Stomach (tissue), 9 donors: ENCODE results near the gene HHLA2. TPM values are rescaled to one million over a fixed set of nuclear protein-coding genes. Genes with fewer than 3 reads are reported as not detected.

Source experiments
- DNase-seq, 2 donors: peaks; one replicate each; pipeline versions ENCODE4 v3.0.0 to v3.0.0-alpha.2; 2013 to 2019
- H3K27ac ChIP-seq, 5 donors: fragments of 200-600 bp in 4 of 5; sonication (generic) in 4 of 5; one replicate each; pipeline ENCODE4 v1.5.1; 2013 to 2019; ENCODE audit warnings: mild to moderate bottlenecking in 1 of 5, moderate library complexity in 1 of 5
- H3K27me3 ChIP-seq, 3 donors: fragments of 200-600 bp; sonication (generic); one replicate each; pipeline ENCODE4 v1.5.1; 2017 to 2019; ENCODE audit warnings: mixed run types in 1 of 3
- H3K36me3 ChIP-seq, 4 donors: fragments of 200-600 bp; sonication (generic); 1 replicate in 3 of 4; 2 replicates in 1 of 4; pipeline ENCODE4 v1.5.1; 2016 to 2019
- H3K4me1 ChIP-seq, 4 donors: fragments of 200-600 bp; sonication (generic); one replicate each; pipeline ENCODE4 v1.5.1; 2016 to 2019
- H3K4me3 ChIP-seq, 4 donors: fragments of 200-600 bp; sonication (generic) in 3 of 4; one replicate each; pipeline ENCODE4 v1.5.1; 2016 to 2019; ENCODE audit warnings: mild to moderate bottlenecking in 1 of 4
- H3K9me3 ChIP-seq, 4 donors: fragments of 200-600 bp; sonication (generic); one replicate each; pipeline ENCODE4 v1.5.1; 2016 to 2019
- CTCF ChIP-seq, 7 experiments: fragments of 450-650 bp in 4 of 7; fragments of 200-600 bp in 3 of 7; sonication (generic) in 3 of 7; IDR thresholded peaks; one replicate each; pipeline ENCODE4 v1.5.1; 2016 to 2019; ENCODE audit warnings: antibody characterized with exemption in 7 of 7, control low read depth in 2 of 7, mild to moderate bottlenecking in 1 of 7
- EP300 ChIP-seq: sonication (generic); formaldehyde crosslinking; IDR thresholded peaks from one replicate; pipeline ENCODE4 v1.6.1; 2017; ENCODE audit warnings: antibody characterized with exemption
- POLR2A ChIP-seq, 4 donors: fragments of 450-650 bp; IDR thresholded peaks; one replicate each; pipeline ENCODE4 v1.6.1; 2016; ENCODE audit warnings: antibody characterized with exemption in 4 of 4, control low read depth in 2 of 4, mild to moderate bottlenecking in 1 of 4, moderate library complexity in 1 of 4
- POLR2AphosphoS5 ChIP-seq, 3 donors: sonication (generic); formaldehyde crosslinking; IDR thresholded peaks; one replicate each; pipeline ENCODE4 v1.6.1; 2016; ENCODE audit warnings: antibody characterized with exemption in 3 of 3
- WGBS, 5 donors: extraction: QIAGEN DNeasy Blood & Tissue Kit in 3 of 5; methylation state at CpG; one replicate each; pipeline versions ENCODE4 v1.1.5 to v1.1.7; 2013 to 2018; 5-methylcytosine and 5-hydroxymethylcytosine counted together
- intact Hi-C: fragments of 100-400 bp; cut with DNase I; formaldehyde crosslinking; loops from one replicate; pipeline ENCODE4 v1.15.1; 2023; ENCODE audit warnings: low total_unique reads
- polyA plus RNA-seq, 3 donors: library from polyadenylated mRNA; stranded (reverse); fragments of 200-250 nt; gene quantifications; one replicate each; pipeline ENCODE4 v1.2.3, GENCODE V29; 2013
- total RNA-seq, 5 donors: library from RNA; depleted of rRNA; stranded (reverse); fragments of >200 nt; gene quantifications; one replicate each; pipeline versions ENCODE4 v1.1.0 to v1.2.3, GENCODE V29; 2014 to 2016
- donor health status: healthy with polysubstance abuse.
- donor health status: Bipolar disorder and iron deficiency.
- donor health status: healthy.

Gene HHLA2
- total and polyA plus RNA-seq, 8 donors: 0.23 to 18.8 (median 2.7) TPM; not detected in 1

DNA sequence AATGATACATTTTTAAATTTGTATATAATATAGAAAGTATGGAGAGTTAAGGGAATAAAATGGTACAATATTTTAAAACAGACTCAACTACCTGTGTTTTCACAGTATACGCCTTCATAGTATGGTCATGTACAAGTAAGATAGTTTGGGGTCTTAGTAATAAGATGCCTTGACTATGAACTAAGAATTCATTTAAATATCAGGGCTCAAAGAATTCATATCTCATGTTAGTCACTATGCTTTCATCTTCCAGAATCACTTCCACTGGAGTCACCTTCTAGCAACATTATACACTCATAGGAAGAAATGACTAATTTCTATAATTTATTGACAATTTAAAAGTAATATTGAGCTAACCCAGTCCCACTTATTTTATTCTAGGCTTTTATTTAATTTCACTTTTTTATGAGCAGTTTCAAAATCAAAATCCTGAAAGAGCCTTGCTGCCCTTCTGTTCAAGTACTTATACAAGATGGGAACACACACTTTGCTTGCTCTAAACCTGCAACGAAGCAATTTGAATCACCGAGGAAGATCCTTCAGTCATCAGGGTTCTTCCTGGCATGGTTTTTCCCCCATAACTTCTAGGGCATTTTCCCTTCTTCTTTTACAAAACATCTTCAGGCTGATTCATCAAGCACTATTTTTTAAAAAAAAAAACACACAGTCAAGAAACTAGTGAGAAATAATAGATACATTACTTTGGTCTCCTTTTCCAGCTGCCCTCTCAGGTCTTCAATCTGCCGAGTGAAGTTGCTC, 119.9 kb downstream of the HHLA2 start:
- H3K9me3 ChIP-seq: no peaks in the 10 kb centered on the region
- no peak overlapping the region for H3K27ac ChIP-seq
- DNase-seq: no peak
- no peaks in the 10 kb centered on the region for H3K4me1 ChIP-seq
- no peaks in the 10 kb centered on the region for H3K36me3 ChIP-seq
- 85 to 93% (median 92%) methylated on average over 4 of the region's 4 CpGs for WGBS, 5 donors
- no peaks in the 10 kb centered on the region for H3K27me3 ChIP-seq
- intact Hi-C loops: no loop called here
- H3K4me3 ChIP-seq: no peak overlapping the region
- TF ChIP-seq EP300 (no peak), POLR2AphosphoS5 (IDR thresholded peaks at IDR 0.05) (no peak), CTCF (IDR thresholded peaks at IDR 0.05) (no peak)

- no peak for TF ChIP-seq POLR2AphosphoS5 (IDR thresholded peaks at IDR 0.05)
- no peak for TF ChIP-seq POLR2A (IDR thresholded peaks at IDR 0.05)
- TF ChIP-seq EP300: no peak
- no peak for TF ChIP-seq CTCF (IDR thresholded peaks at IDR 0.05)
- intact Hi-C loops: no loop called here
- Histone ChIP-seq H3K27ac (no peak overlapping the region), H3K4me3 (no peak overlapping the region), H3K9me3 (no peaks in the 10 kb centered on the region), H3K4me1 (no peaks in the 10 kb centered on the region), H3K36me3 (no peaks in the 10 kb centered on the region), H3K27me3 (no peaks in the 10 kb centered on the region)
- no peak for DNase-seq
- WGBS, 5 donors: 90 to 97% (median 96%) methylated on average over 2 of the region's 2 CpGs
Observed at GRCh38 chr3:108420926-108421325, 124.6 kb downstream of the HHLA2 start.

Other genes starting within 250 kb of the HHLA2 start
- gene CD47, start 205.5 kb upstream of the HHLA2 start, total RNA-seq: 100 to 1,000 TPM in 3 of 5 donors, 10 to 100 TPM in 2; 15.9 to 154 (median 101) TPM
- 10 to 100 TPM; 35.9 to 92.6 (median 67.2) TPM for gene CD47, start 205.5 kb upstream of the HHLA2 start, polyA plus RNA-seq
- 100 to 1,000 TPM in 2 of 5 donors, 10 to 100 TPM in 3; 34.9 to 118 (median 38.5) TPM for gene IFT57, start 74.1 kb upstream of the HHLA2 start, total RNA-seq
- gene IFT57, start 74.1 kb upstream of the HHLA2 start, polyA plus RNA-seq: 10 to 100 TPM; 15.6 to 32.4 (median 29.5) TPM
- gene MYH15, start 214.0 kb downstream of the HHLA2 start, total RNA-seq: under 1 TPM in 1 of 5 donors, not detected in 4; 0.37 TPM
- gene MYH15, start 214.0 kb downstream of the HHLA2 start, polyA plus RNA-seq: under 1 TPM; 0.05 to 0.15 (median 0.06) TPM